Activated T-helper 2 cell treated with anti-CD3 and anti-CD28 coated beads, Interferon-gamma antibody, Interleukin-2, Interleukin-4, amounts not matched to agents 10 μg/mL and 5 μg/mL and 100 μg/mL, durations not matched to agents 14 hours and 24 hours and 36 hours (primary cell): Measurements from ENCODE around the gene ZFYVE21. TPM values are rescaled to one million over a fixed set of nuclear protein-coding genes. Genes with fewer than 3 reads are reported as not detected.
"Not testable (repeated sequence)": the region's sequence is repeated elsewhere in the genome, so short reads cannot be mapped to it uniquely, and the experiment has no call there.

Experiments used
- DNase-seq: peaks from one replicate; pipeline ENCODE4 v3.0.0; 2021; ENCODE audit warnings: low spot score
- H3K27ac Mint-ChIP-seq: one replicate; pipeline ENCODE4 v1.8.0; 2021; ENCODE audit warnings: mixed read lengths
- H3K27me3 Mint-ChIP-seq: one replicate; pipeline ENCODE4 v1.8.0; 2021; ENCODE audit warnings: low read depth, mixed read lengths
- H3K36me3 Mint-ChIP-seq: one replicate; pipeline ENCODE4 v1.8.0; 2021; ENCODE audit warnings: low read depth, mixed read lengths
- H3K4me1 Mint-ChIP-seq: one replicate; pipeline ENCODE4 v1.8.0; 2021; ENCODE audit warnings: low read depth, mixed read lengths
- H3K4me3 Mint-ChIP-seq: one replicate; pipeline ENCODE4 v1.8.0; 2021; ENCODE audit warnings: low read depth, mild to moderate bottlenecking, moderate library complexity, mixed read lengths
- H3K9me3 Mint-ChIP-seq: one replicate; pipeline ENCODE4 v1.8.0; 2021; ENCODE audit warnings: mixed read lengths
- intact Hi-C: fragments of 100-400 bp; cut with micrococcal nuclease; formaldehyde crosslinking; loops from one replicate; pipeline ENCODE4 v1.15.1; 2023
- total RNA-seq: library from RNA; stranded (reverse); gene quantifications from 2 replicates; pipeline ENCODE4 v1.2.3, GENCODE V29; 2022

The ZFYVE21 gene
- total RNA-seq, 1 donor from 2014 or later = 27.5 TPM

GRCh38 chr14:103685276-103686211 is 30.1 kb upstream of the ZFYVE21 start:
- DNase-seq = no peak
- Mint-ChIP-seq H3K36me3 (peaks cover 59% of the 10 kb centered on the region), H3K4me1 (peaks cover 1% of the 10 kb centered on the region), H3K4me3 (no peak overlapping the region), H3K27ac (no peak overlapping the region), H3K27me3 (no peaks in the 10 kb centered on the region), H3K9me3 (no peaks in the 10 kb centered on the region)
- intact Hi-C loops = loop anchor here (10.0 kb wide), 1 partner anchor 121 kb away; the partner anchor contains the start of genes BAG5 and COA8

GRCh38 chr14:103686831-103687485 is 28.7 kb upstream of the ZFYVE21 start:
- no peak for DNase-seq
- H3K36me3 Mint-ChIP-seq = peaks cover 48% of the 10 kb centered on the region
- intact Hi-C loops = loop anchor here (10.0 kb wide), 1 partner anchor 122 kb away; the partner anchor contains the start of genes BAG5 and COA8
- H3K4me1 Mint-ChIP-seq = peaks cover 1% of the 10 kb centered on the region
- H3K27me3 Mint-ChIP-seq = no peaks in the 10 kb centered on the region
- no peak overlapping the region for H3K4me3 Mint-ChIP-seq
- H3K27ac Mint-ChIP-seq = no peak overlapping the region
- no peaks in the 10 kb centered on the region for H3K9me3 Mint-ChIP-seq

GRCh38 chr14:103687712-103688111 is 27.9 kb upstream of the ZFYVE21 start:
- Mint-ChIP-seq H3K27me3 (no peaks in the 10 kb centered on the region), H3K4me3 (no peak overlapping the region), H3K4me1 (peaks cover 1% of the 10 kb centered on the region), H3K9me3 (no peaks in the 10 kb centered on the region), H3K27ac (no peak overlapping the region), H3K36me3 (peaks cover 48% of the 10 kb centered on the region)
- DNase-seq = no peak
- intact Hi-C loops = loop anchor here (10.0 kb wide), 1 partner anchor 123 kb away; the partner anchor contains the start of genes BAG5 and COA8

- intact Hi-C loops = loop anchor here (10.0 kb wide), 1 partner anchor 124 kb away; the partner anchor contains the start of genes BAG5 and COA8
- peaks cover 1% of the 10 kb centered on the region for H3K4me1 Mint-ChIP-seq
- no peak for DNase-seq
- H3K27ac Mint-ChIP-seq = no peak overlapping the region
- no peaks in the 10 kb centered on the region for H3K27me3 Mint-ChIP-seq
- H3K36me3 Mint-ChIP-seq = peaks cover 41% of the 10 kb centered on the region
- H3K4me3 Mint-ChIP-seq = no peak overlapping the region
- no peaks in the 10 kb centered on the region for H3K9me3 Mint-ChIP-seq
Measured at GRCh38 chr14:103688441-103688840, 27.2 kb upstream of the ZFYVE21 start.

- no peak overlapping the region for H3K4me3 Mint-ChIP-seq
- H3K36me3 Mint-ChIP-seq = peaks cover 43% of the 10 kb centered on the region
- peaks cover 1% of the 10 kb centered on the region for H3K4me1 Mint-ChIP-seq
- no peak for DNase-seq
- no peak overlapping the region for H3K27ac Mint-ChIP-seq
- no peaks in the 10 kb centered on the region for H3K27me3 Mint-ChIP-seq
- intact Hi-C loops = loop anchor here (10.0 kb wide), 1 partner anchor 124 kb away; the partner anchor contains the start of genes BAG5 and COA8
- H3K9me3 Mint-ChIP-seq = no peaks in the 10 kb centered on the region
Measured at GRCh38 chr14:103688906-103689902, 26.4 kb upstream of the ZFYVE21 start.

GRCh38 chr14:103690332-103690731 is 25.3 kb upstream of the ZFYVE21 start:
- DNase-seq = no peak
- Mint-ChIP-seq H3K9me3 (no peaks in the 10 kb centered on the region), H3K4me3 (no peak overlapping the region), H3K27ac (no peak overlapping the region), H3K4me1 (peaks cover 1% of the 10 kb centered on the region), H3K27me3 (no peaks in the 10 kb centered on the region), H3K36me3 (peaks cover 46% of the 10 kb centered on the region)
- intact Hi-C loops = no loop called here

GRCh38 chr14:103691655-103692054 is 24.0 kb upstream of the ZFYVE21 start:
- H3K9me3 Mint-ChIP-seq, H3K4me1 Mint-ChIP-seq, DNase-seq, H3K27me3 Mint-ChIP-seq, intact Hi-C loops, H3K27ac Mint-ChIP-seq, H3K4me3 Mint-ChIP-seq: not testable (repeated sequence)
- H3K36me3 Mint-ChIP-seq = peaks cover 44% of the 10 kb centered on the region

GRCh38 chr14:103692159-103692558 is 23.5 kb upstream of the ZFYVE21 start:
- Mint-ChIP-seq H3K4me1 (no peaks in the 10 kb centered on the region), H3K27me3 (no peaks in the 10 kb centered on the region), H3K9me3 (no peaks in the 10 kb centered on the region), H3K4me3 (no peak overlapping the region), H3K36me3 (peaks cover 46% of the 10 kb centered on the region), H3K27ac (no peak overlapping the region)
- intact Hi-C loops = no loop called here
- no peak for DNase-seq

GRCh38 chr14:103692871-103693270 is 22.7 kb upstream of the ZFYVE21 start:
- intact Hi-C loops = no loop called here
- Mint-ChIP-seq H3K9me3 (no peaks in the 10 kb centered on the region), H3K4me3 (no peak overlapping the region), H3K27ac (no peak overlapping the region), H3K36me3 (peaks cover 45% of the 10 kb centered on the region), H3K27me3 (no peaks in the 10 kb centered on the region), H3K4me1 (no peaks in the 10 kb centered on the region)
- no peak for DNase-seq

GRCh38 chr14:103693515-103693914 is 22.1 kb upstream of the ZFYVE21 start:
- no peak overlapping the region for H3K4me3 Mint-ChIP-seq

GRCh38 chr14:103694572-103695026 is 21.0 kb upstream of the ZFYVE21 start:
- no peaks in the 10 kb centered on the region for H3K27me3 Mint-ChIP-seq
- no peaks in the 10 kb centered on the region for H3K9me3 Mint-ChIP-seq
- DNase-seq = no peak
- H3K27ac Mint-ChIP-seq = no peak overlapping the region
- no peak overlapping the region for H3K4me3 Mint-ChIP-seq
- peaks cover 36% of the 10 kb centered on the region for H3K36me3 Mint-ChIP-seq
- no peaks in the 10 kb centered on the region for H3K4me1 Mint-ChIP-seq
- intact Hi-C loops = no loop called here

More at GRCh38 chr14:103693515-103693914, 22.1 kb upstream of the ZFYVE21 start:
- DNase-seq = no peak
- no peak overlapping the region for H3K27ac Mint-ChIP-seq
- no peaks in the 10 kb centered on the region for H3K4me1 Mint-ChIP-seq
- H3K9me3 Mint-ChIP-seq = no peaks in the 10 kb centered on the region
- no peaks in the 10 kb centered on the region for H3K27me3 Mint-ChIP-seq
- H3K36me3 Mint-ChIP-seq = peaks cover 39% of the 10 kb centered on the region
- intact Hi-C loops = no loop called here
